Colonic mucosa (tissue), 4 donors: ENCODE measurements around the gene PTGER3. TPM values are rescaled to one million over a fixed set of nuclear protein-coding genes. Genes with fewer than 3 reads are reported as not detected.
"Not testable (repeated sequence)": the region's sequence is repeated elsewhere in the genome, so short reads cannot be mapped to it uniquely, and the experiment has no call there.

Experiments
- DNase-seq: peaks from one replicate; pipeline ENCODE4 v3.0.0-alpha.2; 2020
- H3K27ac ChIP-seq: fragments of 200-600 bp; one replicate; pipeline ENCODE4 v1.8.0; 2021
- H3K27me3 ChIP-seq: fragments of 200-600 bp; one replicate; pipeline ENCODE4 v1.8.0; 2021
- H3K36me3 ChIP-seq: fragments of 200-600 bp; one replicate; pipeline ENCODE4 v1.8.0; 2021
- H3K4me1 ChIP-seq: fragments of 200-600 bp; one replicate; pipeline ENCODE4 v1.8.0; 2021; ENCODE audit warnings: mild to moderate bottlenecking
- H3K4me3 ChIP-seq: fragments of 200-600 bp; one replicate; pipeline ENCODE4 v1.8.0; 2021
- H3K9ac ChIP-seq, 2 donors: one replicate each; pipeline ENCODE4 v1.7.0; 2013; ENCODE audit warnings: control low read depth in 2 of 2, low read depth in 2 of 2, low read length in 2 of 2
- H3K9me3 ChIP-seq: fragments of 200-600 bp; one replicate; pipeline ENCODE4 v1.8.0; 2021
- intact Hi-C: fragments of 100-400 bp; cut with DNase I; formaldehyde crosslinking; loops from one replicate; pipeline ENCODE4 v1.14.1; 2022
- total RNA-seq, 2 donors: library from RNA; stranded (reverse); fragmentation: NEBNext Ultra II Directional in 1 of 2; extraction: Animal tissue kit (Norgen Biotek cat#: 25700) in 1 of 2; gene quantifications; one replicate each; pipeline ENCODE4 v1.2.1, GENCODE V29; 2021
- TF ChIP-seq, protein P1 (sequence below): fragments of 200-600 bp; IDR thresholded peaks from one replicate; pipeline ENCODE4 v1.8.0; 2022; ENCODE audit warnings: antibody characterized with exemption, mild to moderate bottlenecking
- donor health status: healthy.
- donor health status: DM: no; HTN: no; CAD: no.
- donor health status: DM: no; HTN: no; CAD: no.

PTGER3 gene
- total RNA-seq, 2 donors from 2014 or later, result 1.2 to 3.7 TPM

DNA sequence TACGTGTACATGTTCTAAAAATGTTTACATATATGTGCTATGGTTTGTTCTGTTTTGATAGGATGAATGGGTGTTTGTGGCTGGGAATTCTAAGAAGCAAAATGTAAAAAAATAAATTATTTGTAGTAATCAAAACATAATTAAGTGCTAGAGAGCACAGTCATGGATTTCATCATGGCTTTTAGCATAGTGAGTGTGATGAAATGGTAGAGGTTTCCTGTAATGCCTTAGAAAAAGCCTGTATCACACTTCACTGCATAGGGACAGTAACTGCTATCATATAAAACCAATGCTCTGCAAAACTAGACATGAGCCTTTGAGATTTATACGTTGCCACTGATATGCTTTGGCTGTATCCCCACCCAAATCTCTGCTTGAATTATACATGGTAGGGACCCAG, 99.8 kb downstream of the PTGER3 start:
- Histone ChIP-seq H3K27me3 (no peaks in the 10 kb centered on the region), H3K9me3 (no peaks in the 10 kb centered on the region), H3K36me3 (no peaks in the 10 kb centered on the region), H3K4me1 (no peaks in the 10 kb centered on the region), H3K27ac (no peak overlapping the region), H3K9ac (no peak overlapping the region), H3K4me3 (no peak overlapping the region)
- TF ChIP-seq, protein P1, sequence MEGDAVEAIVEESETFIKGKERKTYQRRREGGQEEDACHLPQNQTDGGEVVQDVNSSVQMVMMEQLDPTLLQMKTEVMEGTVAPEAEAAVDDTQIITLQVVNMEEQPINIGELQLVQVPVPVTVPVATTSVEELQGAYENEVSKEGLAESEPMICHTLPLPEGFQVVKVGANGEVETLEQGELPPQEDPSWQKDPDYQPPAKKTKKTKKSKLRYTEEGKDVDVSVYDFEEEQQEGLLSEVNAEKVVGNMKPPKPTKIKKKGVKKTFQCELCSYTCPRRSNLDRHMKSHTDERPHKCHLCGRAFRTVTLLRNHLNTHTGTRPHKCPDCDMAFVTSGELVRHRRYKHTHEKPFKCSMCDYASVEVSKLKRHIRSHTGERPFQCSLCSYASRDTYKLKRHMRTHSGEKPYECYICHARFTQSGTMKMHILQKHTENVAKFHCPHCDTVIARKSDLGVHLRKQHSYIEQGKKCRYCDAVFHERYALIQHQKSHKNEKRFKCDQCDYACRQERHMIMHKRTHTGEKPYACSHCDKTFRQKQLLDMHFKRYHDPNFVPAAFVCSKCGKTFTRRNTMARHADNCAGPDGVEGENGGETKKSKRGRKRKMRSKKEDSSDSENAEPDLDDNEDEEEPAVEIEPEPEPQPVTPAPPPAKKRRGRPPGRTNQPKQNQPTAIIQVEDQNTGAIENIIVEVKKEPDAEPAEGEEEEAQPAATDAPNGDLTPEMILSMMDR, result no peak
- no peak for DNase-seq
- intact Hi-C loops, result no loop called here

DNA sequence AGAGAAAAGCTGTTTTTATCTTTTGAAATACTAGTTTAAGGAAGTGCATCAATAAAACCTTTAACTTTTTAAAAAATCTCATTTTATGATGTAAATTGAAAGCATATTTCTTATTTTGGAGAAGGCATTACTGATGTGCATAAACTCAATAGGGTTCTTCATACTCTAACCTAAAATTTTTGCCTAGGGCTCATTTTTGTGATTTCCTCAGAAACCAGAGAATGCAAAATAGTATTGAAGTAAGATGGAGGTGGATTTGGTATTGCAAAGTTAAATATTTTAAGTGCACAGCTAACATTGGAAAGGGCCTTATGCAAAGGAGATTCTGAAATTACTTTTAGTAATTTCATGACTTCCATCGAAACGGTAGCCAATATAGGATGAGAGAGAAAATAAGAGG, 101.9 kb downstream of the PTGER3 start:
- no peaks in the 10 kb centered on the region for H3K27me3 ChIP-seq
- no peaks in the 10 kb centered on the region for H3K36me3 ChIP-seq
- H3K9ac ChIP-seq, result no peak overlapping the region
- intact Hi-C loops, result no loop called here
- no peaks in the 10 kb centered on the region for H3K9me3 ChIP-seq
- H3K4me3 ChIP-seq, result no peak overlapping the region
- no peaks in the 10 kb centered on the region for H3K4me1 ChIP-seq
- TF ChIP-seq, protein P1, result no peak
- no peak for DNase-seq
- no peak overlapping the region for H3K27ac ChIP-seq

DNA sequence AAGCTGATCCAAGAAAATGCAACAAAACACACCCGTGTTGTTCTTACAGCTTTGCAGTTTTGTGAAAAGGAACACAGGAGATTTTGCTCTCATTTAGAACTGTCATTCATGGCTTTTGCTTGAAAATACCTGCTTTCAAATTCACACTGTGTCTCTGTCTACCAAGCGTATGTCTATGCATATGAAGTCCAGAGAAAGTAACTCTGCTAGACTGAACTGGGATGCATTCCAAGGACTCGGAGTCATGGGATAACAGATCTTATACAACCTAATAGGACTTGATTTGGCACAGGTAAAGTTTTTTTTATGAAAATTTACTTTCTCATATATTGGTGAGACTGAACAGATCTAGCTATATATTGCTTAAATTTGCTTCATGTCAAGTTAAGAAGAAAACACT, 102.4 kb downstream of the PTGER3 start:
- H3K4me1 ChIP-seq, result no peaks in the 10 kb centered on the region
- TF ChIP-seq, protein P1, result no peak
- H3K9me3 ChIP-seq, result no peaks in the 10 kb centered on the region
- intact Hi-C loops, result no loop called here
- H3K4me3 ChIP-seq, result no peak overlapping the region
- H3K27me3 ChIP-seq, result no peaks in the 10 kb centered on the region
- no peak overlapping the region for H3K27ac ChIP-seq
- H3K9ac ChIP-seq, result no peak overlapping the region
- DNase-seq, result no peak
- H3K36me3 ChIP-seq, result no peaks in the 10 kb centered on the region

DNA sequence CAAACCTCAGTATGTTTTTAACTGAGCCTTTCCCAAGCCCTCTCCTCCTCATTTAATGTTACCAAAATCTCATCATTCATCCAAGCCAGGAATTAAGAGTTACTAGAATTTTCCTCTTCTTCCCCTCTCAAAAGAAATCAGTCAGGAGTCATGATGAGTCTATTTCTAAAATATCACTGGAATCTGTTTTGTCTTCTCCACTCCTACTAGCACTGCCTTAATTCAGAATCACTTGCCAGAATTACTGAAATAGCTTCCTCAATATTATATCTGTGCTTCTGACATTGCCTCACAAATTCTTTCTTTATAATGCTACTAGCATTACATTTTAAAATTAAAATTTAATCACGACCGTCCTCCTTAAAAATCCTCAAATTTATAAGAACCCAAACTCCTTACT, 106.1 kb downstream of the PTGER3 start:
- Histone ChIP-seq H3K27me3 (no peaks in the 10 kb centered on the region), H3K9ac (no peak overlapping the region), H3K27ac (no peak overlapping the region)

DNA sequence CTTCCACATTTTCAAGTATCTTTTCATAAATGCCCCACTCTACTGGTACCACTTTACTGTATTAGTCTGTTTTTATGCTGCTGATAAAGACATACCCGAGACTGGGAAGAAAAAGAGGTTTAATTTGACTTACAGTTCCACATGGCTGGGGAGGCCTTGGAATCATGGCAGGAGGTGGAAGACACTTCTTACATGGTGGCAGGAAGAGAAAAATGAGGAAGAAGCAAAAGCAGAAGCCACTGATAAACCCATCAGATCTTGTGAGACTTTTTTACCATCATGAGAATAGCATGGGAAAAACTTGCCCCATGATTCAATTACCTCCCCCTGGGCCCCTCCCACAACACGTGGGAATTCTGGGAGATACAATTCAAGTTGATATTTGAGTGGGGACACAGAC, 107.2 kb downstream of the PTGER3 start:
- H3K27ac ChIP-seq, H3K27me3 ChIP-seq, H3K9ac ChIP-seq, H3K4me1 ChIP-seq, DNase-seq, intact Hi-C loops, H3K4me3 ChIP-seq, H3K9me3 ChIP-seq, H3K36me3 ChIP-seq: not testable (repeated sequence)

More for the DNA sequence above, 106.1 kb downstream of the PTGER3 start:
- TF ChIP-seq, protein P1, result no peak
- H3K4me3 ChIP-seq, result no peak overlapping the region
- no peaks in the 10 kb centered on the region for H3K4me1 ChIP-seq
- no peak for DNase-seq
- intact Hi-C loops, result no loop called here
- H3K9me3 ChIP-seq, result no peaks in the 10 kb centered on the region
- no peaks in the 10 kb centered on the region for H3K36me3 ChIP-seq

DNA sequence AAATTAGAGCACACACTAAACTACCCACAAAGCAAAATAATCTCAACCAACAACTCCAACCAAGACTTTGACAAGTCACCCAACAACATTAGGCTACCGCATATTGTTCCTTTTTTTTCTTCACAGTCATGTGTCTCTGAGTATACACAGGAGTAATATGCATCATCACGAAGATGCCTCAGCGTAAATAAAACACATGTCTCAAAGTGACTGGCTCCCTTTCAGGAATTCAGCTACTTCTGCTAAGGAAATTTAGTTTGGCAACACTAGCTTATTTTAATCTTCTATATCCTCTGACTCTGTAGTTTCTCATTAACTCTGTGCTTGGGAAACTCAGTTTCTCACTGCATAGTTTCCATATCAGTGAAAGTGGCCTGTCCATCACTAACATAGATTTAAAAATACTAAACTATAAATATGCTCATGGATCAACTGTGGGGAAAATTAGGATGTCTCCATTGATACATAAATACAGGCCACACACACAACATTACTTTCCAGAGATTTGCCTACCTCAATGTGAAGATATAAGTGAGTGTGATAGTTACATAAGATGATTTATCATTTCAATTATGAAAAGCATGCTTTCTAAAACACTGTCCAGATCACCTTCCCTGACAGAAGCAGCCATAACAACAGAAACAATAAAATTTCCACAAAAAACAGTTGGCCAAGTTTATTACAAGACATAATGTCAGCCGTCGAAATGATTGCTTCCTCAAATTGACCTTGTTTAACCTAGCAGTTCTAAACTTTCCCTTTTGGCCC, 113.2 kb downstream of the PTGER3 start:
- no peak overlapping the region for H3K27ac ChIP-seq
- H3K9me3 ChIP-seq, result no peaks in the 10 kb centered on the region
- no peaks in the 10 kb centered on the region for H3K36me3 ChIP-seq
- H3K27me3 ChIP-seq, result no peaks in the 10 kb centered on the region
- H3K4me3 ChIP-seq, result no peak overlapping the region
- intact Hi-C loops, result no loop called here
- no peaks in the 10 kb centered on the region for H3K4me1 ChIP-seq
- H3K9ac ChIP-seq, result no peak overlapping the region
- TF ChIP-seq, protein P1, result no peak
- no peak for DNase-seq
